Activated CD4-positive, alpha-beta memory T cell treated with anti-CD3 and anti-CD28 coated beads for 36 hours (primary cell): ENCODE results near the gene EWSR1. TPM values are rescaled to one million over a fixed set of nuclear protein-coding genes. Genes with fewer than 3 reads are reported as not detected.

ENCODE experiments used
- CTCF ChIA-PET: fragments of 350-600 bp; sonication (Branson Sonifier 250); formaldehyde crosslinking; loops from one replicate; lab custom pipeline; 2021; ENCODE audit warnings: antibody characterized with exemption, inconsistent platforms; lab: Charles Lee
- POLR2A ChIA-PET: fragments of 350-600 bp; sonication (Branson Sonifier 250); formaldehyde crosslinking; loops from one replicate; lab custom pipeline; 2021; ENCODE audit warnings: antibody characterized with exemption; lab: Charles Lee
- DNase-seq: peaks from one replicate; pipeline ENCODE4 v3.0.0-alpha.2; 2020
- H3K27ac Mint-ChIP-seq: one replicate; pipeline ENCODE4 v1.8.0; 2021; ENCODE audit warnings: mixed read lengths
- H3K27me3 Mint-ChIP-seq: one replicate; pipeline ENCODE4 v1.8.0; 2021; ENCODE audit warnings: mixed read lengths
- H3K36me3 Mint-ChIP-seq: one replicate; pipeline ENCODE4 v1.8.0; 2021; ENCODE audit warnings: mixed read lengths
- H3K4me1 Mint-ChIP-seq: one replicate; pipeline ENCODE4 v1.8.0; 2021; ENCODE audit warnings: low read depth, mixed read lengths
- H3K4me3 Mint-ChIP-seq: one replicate; pipeline ENCODE4 v1.8.0; 2021; ENCODE audit warnings: mild to moderate bottlenecking, mixed read lengths
- H3K9me3 Mint-ChIP-seq: one replicate; pipeline ENCODE4 v1.8.0; 2021; ENCODE audit warnings: mixed read lengths
- intact Hi-C: fragments of 100-400 bp; cut with micrococcal nuclease; formaldehyde crosslinking; loops from one replicate; pipeline ENCODE4 v1.15.1; 2023
- total RNA-seq, 2 experiments: library from RNA; stranded (reverse); gene quantifications; one replicate each; pipeline ENCODE4 v1.2.3, GENCODE V29; 2021

Gene EWSR1
- total RNA-seq, 2 experiments from 2014 or later: 286 to 302 TPM

DNA sequence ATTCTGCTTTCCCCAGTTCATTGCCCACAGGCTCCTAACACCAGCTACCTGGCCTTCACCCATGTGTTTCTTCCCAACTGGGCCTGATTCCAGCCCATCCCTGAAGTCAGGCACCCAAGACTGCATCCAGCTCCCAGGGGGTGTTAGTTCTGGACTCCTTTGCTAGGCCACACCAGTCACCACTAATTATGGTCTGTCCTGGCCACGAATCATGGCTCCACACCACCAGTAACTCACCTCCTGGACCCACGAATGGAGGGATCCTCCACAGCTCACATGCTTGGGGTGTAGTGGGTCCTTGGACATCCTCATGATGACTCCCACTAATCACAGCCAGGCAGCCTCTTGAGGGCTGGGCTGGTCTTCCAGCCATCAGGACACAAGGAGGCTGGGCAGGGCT lies 51.0 kb downstream of the EWSR1 start:
- Mint-ChIP-seq H3K36me3 (no peaks in the 10 kb centered on the region), H3K9me3 (no peaks in the 10 kb centered on the region), H3K27me3 (peaks cover 17% of the 10 kb centered on the region), H3K27ac (no peak overlapping the region), H3K4me3 (no peak overlapping the region), H3K4me1 (peaks cover 7% of the 10 kb centered on the region)
- ChIA-PET CTCF (no interaction called here), POLR2A (no interaction called here)
- intact Hi-C loops: no loop called here
- no peak for DNase-seq

DNA sequence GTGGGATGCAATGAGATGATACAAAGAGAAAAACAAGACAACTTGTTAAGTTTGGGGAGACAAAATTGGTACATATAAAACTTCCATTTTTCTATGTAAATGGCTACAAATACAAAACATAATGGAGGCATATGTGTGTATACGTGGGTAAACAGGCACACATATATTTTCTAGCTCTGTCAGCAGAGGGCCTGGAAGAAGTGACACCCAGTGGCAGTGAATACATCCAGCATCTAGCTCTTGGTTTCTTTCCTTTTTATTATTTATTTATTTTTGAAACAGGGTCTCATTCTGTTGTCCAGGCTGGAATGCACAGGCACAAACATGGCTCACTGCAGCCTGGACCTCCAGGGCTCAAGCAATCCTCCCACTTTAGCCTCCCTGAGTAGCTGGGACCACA lies 52.5 kb downstream of the EWSR1 start:
- intact Hi-C loops: no loop called here
- H3K36me3 Mint-ChIP-seq: no peaks in the 10 kb centered on the region
- H3K27me3 Mint-ChIP-seq: peaks cover 10% of the 10 kb centered on the region
- H3K27ac Mint-ChIP-seq: no peak overlapping the region
- H3K4me1 Mint-ChIP-seq: no peaks in the 10 kb centered on the region
- H3K9me3 Mint-ChIP-seq: no peaks in the 10 kb centered on the region
- no peak for DNase-seq
- H3K4me3 Mint-ChIP-seq: no peak overlapping the region
- POLR2A ChIA-PET: no interaction called here
- CTCF ChIA-PET: no interaction called here

DNA sequence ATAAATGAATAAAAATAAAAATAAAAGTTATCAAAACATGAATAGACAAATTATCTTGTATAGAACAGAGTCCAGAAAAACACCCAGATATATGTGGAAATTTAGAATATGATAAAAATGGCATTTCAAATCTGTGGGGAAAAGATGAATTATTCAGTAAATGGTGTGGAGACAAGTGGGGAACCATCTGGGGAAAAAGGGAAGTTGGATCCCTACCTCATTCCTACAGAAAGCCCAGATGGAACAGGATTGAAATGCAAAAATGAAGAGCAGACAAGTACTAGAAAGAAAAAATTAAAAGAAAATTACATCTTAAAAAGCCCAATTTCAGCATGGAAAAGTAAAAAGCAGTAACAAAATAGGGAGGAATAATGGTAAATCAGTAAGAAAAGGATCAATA lies 55.6 kb downstream of the EWSR1 start:
- peaks cover 3% of the 10 kb centered on the region for H3K36me3 Mint-ChIP-seq
- POLR2A ChIA-PET: no interaction called here

DNA sequence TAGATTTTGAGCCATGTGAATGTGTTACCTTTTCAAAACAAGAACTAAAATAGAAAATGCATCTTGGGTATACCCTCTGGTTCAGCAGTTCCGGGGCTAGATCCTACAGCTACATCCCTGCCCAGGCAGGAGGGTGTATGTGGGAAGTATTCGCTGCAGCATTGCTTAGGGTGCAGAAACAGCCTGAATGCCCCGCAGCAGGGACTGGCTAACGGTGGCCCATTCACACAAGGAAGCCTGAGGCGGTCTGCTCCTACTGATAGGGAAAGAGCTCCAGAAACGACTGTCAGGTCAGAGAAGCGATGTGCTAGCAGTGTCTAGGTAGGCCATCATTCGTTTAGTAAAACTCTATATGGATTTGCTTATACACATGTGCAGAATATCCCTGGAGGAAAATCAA lies 57.3 kb downstream of the EWSR1 start:
- no peaks in the 10 kb centered on the region for H3K4me1 Mint-ChIP-seq
- CTCF ChIA-PET: interaction anchor here (1.1 kb wide), 1 partner anchor 12 kb away, joined by 3 read pairs; no protein-coding TSS in a partner anchor
- no peak for DNase-seq
- intact Hi-C loops: no loop called here
- peaks cover 6% of the 10 kb centered on the region for H3K36me3 Mint-ChIP-seq
- POLR2A ChIA-PET: no interaction called here
- H3K9me3 Mint-ChIP-seq: no peaks in the 10 kb centered on the region
- no peak overlapping the region for H3K4me3 Mint-ChIP-seq
- no peaks in the 10 kb centered on the region for H3K27me3 Mint-ChIP-seq
- H3K27ac Mint-ChIP-seq: no peak overlapping the region

More for the DNA sequence above, 55.6 kb downstream of the EWSR1 start:
- intact Hi-C loops: no loop called here
- Mint-ChIP-seq H3K27ac (no peak overlapping the region), H3K4me1 (no peaks in the 10 kb centered on the region), H3K4me3 (no peak overlapping the region), H3K27me3 (no peaks in the 10 kb centered on the region), H3K9me3 (no peaks in the 10 kb centered on the region)
- CTCF ChIA-PET: interaction anchor here (0.7 kb wide), 1 partner anchor 13 kb away, joined by 3 read pairs; no protein-coding TSS in a partner anchor
- DNase-seq: no peak

DNA sequence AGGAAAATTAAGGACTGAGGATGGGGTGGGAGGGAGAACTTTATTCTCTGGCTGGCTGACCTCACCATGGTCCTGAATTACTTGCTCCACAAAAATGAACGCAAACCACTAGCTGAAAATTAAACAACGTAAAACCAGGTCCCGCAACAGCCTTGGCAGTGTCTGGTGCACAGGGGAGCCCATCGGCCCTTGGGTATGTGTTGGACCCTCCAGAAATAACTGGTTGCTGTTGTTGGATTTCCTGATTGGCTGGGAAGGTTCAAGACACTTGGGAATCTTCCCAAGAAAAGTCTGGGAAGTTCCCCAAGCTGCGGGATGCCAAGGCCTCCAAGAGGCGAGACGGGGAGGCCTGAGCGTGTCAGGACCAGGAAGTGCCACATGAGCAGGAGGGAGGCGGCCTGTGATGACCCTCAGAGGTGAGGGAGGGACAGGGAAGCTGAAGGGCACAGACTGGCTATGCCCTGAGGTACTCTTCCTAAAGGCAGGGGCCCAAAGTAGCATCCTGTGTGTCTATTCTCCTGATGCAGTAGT lies 57.8 kb downstream of the EWSR1 start:
- Mint-ChIP-seq H3K4me3 (no peak overlapping the region), H3K27me3 (no peaks in the 10 kb centered on the region), H3K27ac (no peak overlapping the region), H3K36me3 (peaks cover 6% of the 10 kb centered on the region), H3K9me3 (no peaks in the 10 kb centered on the region), H3K4me1 (no peaks in the 10 kb centered on the region)
- POLR2A ChIA-PET: no interaction called here
- intact Hi-C loops: no loop called here
- CTCF ChIA-PET: interaction anchor here (1.1 kb wide), 1 partner anchor 13 kb away, joined by 3 read pairs; no protein-coding TSS in a partner anchor
- no peak for DNase-seq

DNA sequence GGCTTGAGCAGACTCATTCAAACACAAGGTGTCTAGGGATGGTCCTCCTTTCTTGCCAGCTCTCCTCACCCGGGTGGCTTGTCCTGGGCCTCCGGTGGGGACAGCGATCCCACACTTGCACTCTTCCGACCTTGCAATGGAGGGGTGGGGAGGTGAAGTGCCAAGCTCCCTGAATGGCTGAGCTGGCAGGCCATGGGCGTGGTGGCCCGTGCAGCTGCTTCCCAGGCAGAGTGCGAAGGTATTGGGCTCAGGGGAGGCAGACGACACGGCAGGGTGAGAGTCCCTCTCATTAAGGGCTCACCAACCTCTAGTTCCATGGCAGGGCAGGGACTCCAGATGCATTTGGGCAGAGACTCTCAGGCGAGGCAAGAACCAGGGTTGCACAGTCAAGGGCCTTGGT lies 58.4 kb downstream of the EWSR1 start:
- DNase-seq: no peak
- CTCF ChIA-PET: interaction anchor here (1.1 kb wide), 1 partner anchor 13 kb away, joined by 3 read pairs; no protein-coding TSS in a partner anchor
- intact Hi-C loops: no loop called here
- H3K27ac Mint-ChIP-seq: no peak overlapping the region
- no peak overlapping the region for H3K4me3 Mint-ChIP-seq
- no peaks in the 10 kb centered on the region for H3K27me3 Mint-ChIP-seq
- POLR2A ChIA-PET: no interaction called here
- H3K4me1 Mint-ChIP-seq: no peaks in the 10 kb centered on the region
- H3K9me3 Mint-ChIP-seq: no peaks in the 10 kb centered on the region
- H3K36me3 Mint-ChIP-seq: peaks cover 6% of the 10 kb centered on the region

DNA sequence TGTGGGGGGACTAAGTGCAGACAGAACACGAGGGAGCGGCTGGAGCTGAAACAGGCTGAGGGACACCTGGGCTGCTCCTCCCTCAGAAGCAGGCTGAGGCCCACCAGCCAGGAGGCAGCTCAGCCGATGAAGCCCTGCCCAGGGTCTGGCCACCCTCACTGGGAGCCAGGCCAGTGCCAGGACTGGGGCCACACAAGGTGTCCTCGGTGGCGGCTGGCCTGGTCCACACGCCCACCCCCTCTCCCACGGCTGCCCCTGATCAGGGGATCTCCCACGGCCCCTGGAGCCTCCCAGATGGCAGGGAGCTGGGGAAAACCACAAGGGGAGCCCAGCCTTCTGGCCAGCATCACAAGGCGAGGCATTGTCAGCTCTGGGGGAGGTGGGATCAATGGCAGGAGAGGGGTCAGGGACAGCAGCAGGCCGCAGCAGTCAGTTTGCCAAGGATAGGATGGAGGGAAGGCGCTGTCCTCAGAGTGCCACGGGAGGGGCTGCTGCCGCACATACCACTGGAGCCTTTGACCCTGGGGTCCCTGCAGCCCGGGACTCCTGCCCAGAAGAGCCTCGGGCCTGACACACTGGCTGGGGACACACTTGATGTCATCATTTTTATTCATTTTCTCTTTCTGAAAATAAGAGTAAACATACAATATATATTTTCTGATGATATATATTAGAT lies 59.2 kb downstream of the EWSR1 start:
- Mint-ChIP-seq H3K27ac (no peak overlapping the region), H3K9me3 (no peaks in the 10 kb centered on the region), H3K4me1 (no peaks in the 10 kb centered on the region), H3K36me3 (peaks cover 6% of the 10 kb centered on the region), H3K4me3 (no peak overlapping the region), H3K27me3 (no peaks in the 10 kb centered on the region)
- intact Hi-C loops: no loop called here
- CTCF ChIA-PET: no interaction called here
- no peak for DNase-seq
- POLR2A ChIA-PET: no interaction called here

DNA sequence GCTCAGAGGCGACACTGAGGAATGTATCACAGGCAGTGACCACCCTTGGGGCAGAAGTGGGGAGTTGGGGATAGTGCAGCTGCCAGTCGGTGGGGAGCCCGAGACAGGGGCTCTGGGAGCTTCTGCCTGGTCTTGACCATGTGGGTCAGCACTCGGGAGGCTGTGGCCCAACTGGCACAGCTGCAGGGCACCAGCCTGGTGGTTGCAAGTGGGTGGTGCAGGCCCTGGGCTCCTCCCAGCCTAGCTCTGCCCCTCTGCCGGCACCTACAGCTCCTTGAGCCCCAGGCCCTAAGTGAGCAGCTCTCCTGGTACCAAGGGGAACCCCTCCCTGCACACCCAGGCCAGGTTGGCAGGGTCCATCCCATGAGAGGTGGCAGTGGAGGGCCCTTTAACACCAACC lies 60.0 kb downstream of the EWSR1 start:
- intact Hi-C loops: no loop called here
- Mint-ChIP-seq H3K27me3 (no peaks in the 10 kb centered on the region), H3K9me3 (no peaks in the 10 kb centered on the region), H3K27ac (no peak overlapping the region), H3K4me1 (no peaks in the 10 kb centered on the region), H3K4me3 (no peak overlapping the region), H3K36me3 (peaks cover 6% of the 10 kb centered on the region)
- POLR2A ChIA-PET: no interaction called here
- no peak for DNase-seq
- CTCF ChIA-PET: no interaction called here

DNA sequence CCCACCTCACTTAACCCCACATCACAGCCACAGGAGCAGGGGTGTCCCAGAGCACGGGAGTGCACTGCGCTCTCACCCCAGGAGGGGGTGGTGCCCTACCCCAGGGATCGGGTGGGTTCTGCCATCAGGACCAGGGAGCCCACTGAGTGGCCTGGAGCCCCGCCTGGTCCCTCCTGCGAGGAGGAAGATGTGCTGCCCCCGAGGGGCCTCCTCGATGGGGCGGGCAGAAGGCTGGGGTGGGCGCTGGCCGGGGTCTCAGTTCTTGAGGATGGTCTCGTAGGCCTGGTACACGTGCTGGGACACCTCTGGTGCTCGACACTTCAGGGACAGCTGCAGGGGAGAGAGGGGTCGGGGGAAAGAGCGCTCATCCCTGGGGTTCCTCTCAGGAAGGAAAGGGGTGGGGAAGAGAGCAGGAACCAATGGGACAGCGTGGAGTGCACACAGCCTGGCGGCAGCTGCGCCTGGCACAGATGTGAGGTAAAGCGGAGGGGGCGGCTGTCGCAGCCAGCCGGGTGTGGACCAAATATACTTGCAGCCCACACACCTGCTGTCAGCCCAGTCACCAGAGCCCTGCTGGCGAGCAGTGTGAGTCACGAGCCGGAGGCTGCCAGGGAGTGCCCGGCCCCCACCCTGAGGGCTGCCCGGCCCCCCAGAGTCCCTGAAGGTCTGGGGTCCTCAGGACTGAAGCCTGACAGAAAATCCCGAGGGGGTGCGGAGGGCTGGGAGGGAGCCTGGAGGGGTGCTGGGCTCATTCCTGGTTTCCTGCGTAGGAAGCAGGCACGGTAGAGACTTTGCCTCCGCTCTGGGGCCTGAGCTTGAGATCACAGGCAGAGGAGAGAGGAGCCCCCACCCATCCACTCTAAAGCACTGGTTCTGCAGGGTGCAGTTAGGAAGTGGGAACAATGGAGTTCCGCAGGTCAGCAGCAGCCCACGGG lies 60.8 kb downstream of the EWSR1 start:
- POLR2A ChIA-PET: no interaction called here
- Mint-ChIP-seq H3K4me1 (no peaks in the 10 kb centered on the region), H3K27me3 (no peaks in the 10 kb centered on the region), H3K9me3 (no peaks in the 10 kb centered on the region), H3K36me3 (peaks cover 6% of the 10 kb centered on the region), H3K27ac (no peak overlapping the region), H3K4me3 (no peak overlapping the region)
- DNase-seq: no peak
- intact Hi-C loops: no loop called here
- CTCF ChIA-PET: no interaction called here

DNA sequence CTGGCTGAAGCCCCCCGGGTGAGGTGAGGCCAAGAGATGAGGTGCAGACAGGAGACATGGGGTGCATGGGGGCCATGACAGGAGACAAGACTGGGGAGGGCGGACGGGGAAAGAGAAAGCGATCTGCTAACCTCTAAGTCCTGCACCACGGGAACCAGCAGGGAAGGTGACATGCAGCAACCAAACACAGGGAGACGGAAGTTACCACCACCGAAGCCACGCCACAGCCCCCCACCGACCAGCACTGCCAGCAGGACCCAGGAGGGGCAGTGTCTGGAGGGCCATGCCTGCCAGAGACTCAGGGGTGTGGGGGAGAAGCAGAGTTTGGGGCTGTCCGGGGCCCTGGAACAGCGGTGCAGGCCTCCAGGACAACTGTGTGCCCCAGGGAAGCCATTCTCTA lies 61.5 kb downstream of the EWSR1 start:
- ChIA-PET POLR2A (no interaction called here), CTCF (no interaction called here)
- Mint-ChIP-seq H3K27me3 (no peaks in the 10 kb centered on the region), H3K27ac (no peak overlapping the region), H3K4me1 (no peaks in the 10 kb centered on the region), H3K36me3 (peaks cover 6% of the 10 kb centered on the region), H3K4me3 (no peak overlapping the region), H3K9me3 (no peaks in the 10 kb centered on the region)
- DNase-seq: no peak
- intact Hi-C loops: no loop called here

DNA sequence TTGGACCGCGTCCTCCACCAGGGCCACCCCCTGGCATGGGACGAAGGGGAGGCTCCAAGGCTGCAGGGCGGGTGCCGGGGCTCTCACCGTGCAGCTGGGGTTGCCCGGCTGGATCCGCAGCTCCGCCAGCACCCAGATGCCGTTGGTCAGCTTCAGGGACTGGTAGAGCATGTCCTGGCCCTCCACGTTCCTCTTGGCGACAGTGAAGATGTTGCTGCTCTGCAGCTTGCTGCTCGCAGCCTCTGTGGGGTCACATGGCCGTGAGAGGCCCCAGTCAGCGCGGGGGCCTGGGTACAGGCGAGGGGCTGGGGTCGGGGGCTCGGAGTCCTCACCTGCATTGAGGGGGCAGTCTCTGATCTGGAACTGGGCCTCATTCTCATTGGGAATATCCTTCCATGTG lies 62.2 kb downstream of the EWSR1 start:
- no peaks in the 10 kb centered on the region for H3K4me1 Mint-ChIP-seq
- no peaks in the 10 kb centered on the region for H3K9me3 Mint-ChIP-seq
- ChIA-PET CTCF (no interaction called here), POLR2A (no interaction called here)
- no peak for DNase-seq
- H3K36me3 Mint-ChIP-seq: peaks cover 6% of the 10 kb centered on the region
- no peak overlapping the region for H3K4me3 Mint-ChIP-seq
- no peaks in the 10 kb centered on the region for H3K27me3 Mint-ChIP-seq
- no peak overlapping the region for H3K27ac Mint-ChIP-seq
- intact Hi-C loops: no loop called here

DNA sequence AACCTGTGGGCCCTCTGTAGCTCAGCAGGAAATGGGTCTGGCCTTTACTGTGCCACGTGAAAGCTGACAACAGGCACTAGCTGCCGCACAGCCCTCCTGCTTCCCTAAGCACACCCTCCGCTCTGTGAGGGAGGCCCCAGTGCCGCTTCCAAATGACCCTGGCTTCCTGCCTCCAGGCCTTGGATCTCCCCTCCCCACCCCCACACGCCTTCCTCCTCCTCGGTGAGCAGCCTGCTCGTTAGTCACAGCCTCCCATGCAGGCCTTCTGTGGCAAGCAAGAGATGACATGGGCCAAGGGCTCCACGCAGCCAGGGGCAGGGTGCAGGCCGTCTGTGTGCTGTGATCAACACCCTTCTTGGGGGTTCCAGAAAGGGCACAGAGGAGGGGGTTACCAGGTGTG lies 62.7 kb downstream of the EWSR1 start:
- H3K36me3 Mint-ChIP-seq: peaks cover 6% of the 10 kb centered on the region

More for the DNA sequence above, 62.7 kb downstream of the EWSR1 start:
- no peaks in the 10 kb centered on the region for H3K27me3 Mint-ChIP-seq
- intact Hi-C loops: no loop called here
- ChIA-PET POLR2A (no interaction called here), CTCF (no interaction called here)
- no peak overlapping the region for H3K27ac Mint-ChIP-seq
- no peak overlapping the region for H3K4me3 Mint-ChIP-seq
- no peaks in the 10 kb centered on the region for H3K9me3 Mint-ChIP-seq
- no peak for DNase-seq
- no peaks in the 10 kb centered on the region for H3K4me1 Mint-ChIP-seq
